GM18868 (cell line): ENCODE results near the gene ARFGEF2.
"Not testable (repeated sequence)": the region's sequence is repeated elsewhere in the genome, so short reads cannot be mapped to it uniquely, and the experiment has no call there.

Experiments
- ATAC-seq: cut with Tn5 transposase; IDR thresholded peaks from one replicate; pipeline ENCODE4 v1.9.1; 2021; ENCODE audit warnings: mild to moderate bottlenecking, moderate library complexity; ENCODE audit not compliant: unreplicated experiment

The ARFGEF2 gene

DNA sequence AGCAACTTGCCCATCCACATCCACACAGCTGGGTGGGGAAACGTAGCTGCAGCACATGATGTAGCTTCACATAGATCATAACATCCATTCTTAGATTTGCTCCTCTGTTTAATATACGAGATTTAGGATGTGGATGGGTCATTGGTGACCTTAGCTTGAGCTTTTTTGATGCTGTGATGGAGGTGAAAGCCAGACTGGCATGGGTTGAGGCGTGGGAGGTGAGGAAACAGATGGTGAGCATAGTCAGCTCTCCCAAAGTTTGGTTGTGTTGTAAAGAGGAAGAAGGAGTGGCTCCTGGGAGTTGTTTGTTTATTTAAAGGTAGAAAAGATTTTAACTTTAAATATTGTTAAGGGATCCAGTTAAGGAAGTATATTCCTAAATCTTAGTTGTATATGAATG is 5.3 kb downstream of the ARFGEF2 start:
- ATAC-seq, result no peak

- ATAC-seq, result no peak
These were observed 7.6 kb downstream of the ARFGEF2 start for GRCh38 chr20:48928832-48929725.

DNA sequence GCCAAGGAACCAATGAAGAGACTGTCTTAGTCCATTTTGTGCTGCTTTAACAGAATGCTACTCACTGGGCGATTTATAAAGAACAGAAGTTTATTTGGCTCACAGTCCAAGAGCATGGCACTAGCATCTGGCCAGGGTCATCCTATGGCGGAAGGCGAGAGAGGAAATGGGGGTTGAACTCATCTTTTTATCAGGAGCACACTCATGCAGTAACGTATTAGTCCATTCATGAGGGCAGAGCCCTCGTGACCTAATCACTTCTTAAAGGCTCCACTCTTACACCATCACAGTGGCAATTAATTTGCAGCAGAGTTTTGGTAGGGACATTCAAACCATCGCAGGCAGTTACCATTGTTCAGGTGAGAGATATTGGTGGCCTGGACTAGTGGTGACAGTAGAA is 8.5 kb downstream of the ARFGEF2 start:
- no peak for ATAC-seq

- ATAC-seq, result no peak
These were observed 9.4 kb downstream of the ARFGEF2 start for GRCh38 chr20:48930878-48931277.

GRCh38 chr20:48931527-48932374 is 10.2 kb downstream of the ARFGEF2 start:
- no peak for ATAC-seq

GRCh38 chr20:48932375-48932941 is 10.9 kb downstream of the ARFGEF2 start:
- ATAC-seq, result no peak

DNA sequence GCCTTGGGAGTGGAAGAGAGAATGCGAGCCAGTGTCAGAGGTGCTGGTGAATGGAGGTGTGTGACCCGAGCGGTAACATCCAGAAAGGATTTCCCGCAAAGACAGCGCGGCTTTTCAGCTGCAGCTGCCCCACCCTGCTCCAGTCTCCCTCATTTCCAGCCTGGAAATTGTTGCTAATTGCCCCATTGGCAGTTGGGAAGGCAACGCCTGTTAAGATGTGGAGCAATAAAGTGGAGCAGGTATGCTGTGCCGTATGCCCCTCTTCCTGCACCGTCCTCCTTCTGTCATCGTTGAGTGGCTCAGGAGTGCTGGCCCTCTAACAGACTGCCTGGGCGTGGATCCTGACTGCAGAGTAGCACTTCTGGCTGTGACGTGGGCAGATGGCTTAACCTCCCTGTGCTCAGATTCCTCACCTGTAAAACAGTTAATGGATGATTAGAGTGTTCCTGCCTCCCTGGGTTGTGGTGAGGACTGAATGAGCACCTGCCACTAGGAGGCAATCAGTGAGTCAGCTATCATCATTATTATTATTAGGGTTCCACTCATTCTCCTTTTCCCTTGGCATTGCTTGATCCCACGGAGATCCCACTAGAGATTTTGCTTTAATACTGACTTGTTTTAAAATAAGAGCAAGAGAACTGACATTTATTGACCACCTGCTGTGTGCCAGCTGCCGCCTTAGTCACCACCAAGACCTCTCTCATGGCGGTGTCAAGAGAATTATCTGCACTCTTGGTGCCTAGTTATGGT is 11.7 kb downstream of the ARFGEF2 start:
- no peak for ATAC-seq

DNA sequence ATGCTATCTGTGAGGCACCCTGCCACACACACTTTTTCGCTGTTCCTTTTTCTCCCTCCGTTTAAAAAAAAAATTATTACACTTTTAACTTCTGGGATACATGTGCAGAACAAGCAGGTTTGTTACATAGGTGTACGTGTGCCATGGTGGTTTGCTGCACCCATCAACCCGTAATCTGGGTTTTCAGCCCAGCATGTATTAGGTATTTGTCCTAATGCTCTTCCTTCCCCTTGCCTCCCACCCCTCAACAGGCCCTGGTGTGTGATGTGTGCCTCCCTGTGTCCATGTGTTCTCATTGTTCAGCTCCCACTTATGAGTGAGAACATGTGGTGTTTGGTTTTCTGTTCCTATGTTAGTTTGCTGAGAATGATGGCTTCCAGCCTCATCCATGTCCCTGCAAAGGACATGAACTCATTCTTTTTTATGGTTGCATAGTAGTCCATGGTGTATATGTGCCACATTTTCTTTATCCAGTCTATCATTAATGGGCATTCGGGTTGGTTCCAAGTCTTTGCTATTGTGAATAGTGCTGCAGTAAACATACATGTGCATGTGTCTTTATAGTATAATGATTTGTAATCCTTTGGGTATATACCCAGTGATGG is 12.9 kb downstream of the ARFGEF2 start:
- ATAC-seq, result not testable (repeated sequence)

- not testable (repeated sequence) for ATAC-seq
These were observed 13.5 kb downstream of the ARFGEF2 start for GRCh38 chr20:48934966-48935365.

DNA sequence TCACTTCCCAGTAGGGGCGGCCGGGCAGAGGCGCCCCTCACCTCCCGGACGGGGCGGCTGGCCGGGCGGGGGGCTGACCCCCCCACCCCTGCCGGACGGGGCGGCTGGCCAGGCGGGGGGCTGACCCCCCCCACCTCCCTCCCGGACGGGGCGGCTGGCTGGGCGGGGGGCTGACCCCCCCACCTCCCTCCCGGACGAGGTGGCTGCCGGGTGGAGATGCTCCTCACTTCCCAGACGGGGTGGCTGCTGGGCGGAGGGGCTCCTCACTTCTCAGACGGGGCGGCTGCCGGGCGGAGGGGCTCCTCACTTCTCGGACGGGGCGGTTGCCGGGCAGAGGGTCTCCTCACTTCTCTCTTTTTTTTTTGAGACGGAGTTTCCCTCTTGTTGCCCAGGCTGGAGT is 14.7 kb downstream of the ARFGEF2 start:
- ATAC-seq, result not testable (repeated sequence)

- no peak for ATAC-seq
These were observed 16.2 kb downstream of the ARFGEF2 start for GRCh38 chr20:48937674-48938073.

- no peak for ATAC-seq
These were observed 17.2 kb downstream of the ARFGEF2 start for GRCh38 chr20:48938670-48939069.

- no peak for ATAC-seq
These were observed 18.7 kb downstream of the ARFGEF2 start for GRCh38 chr20:48940170-48940569.

DNA sequence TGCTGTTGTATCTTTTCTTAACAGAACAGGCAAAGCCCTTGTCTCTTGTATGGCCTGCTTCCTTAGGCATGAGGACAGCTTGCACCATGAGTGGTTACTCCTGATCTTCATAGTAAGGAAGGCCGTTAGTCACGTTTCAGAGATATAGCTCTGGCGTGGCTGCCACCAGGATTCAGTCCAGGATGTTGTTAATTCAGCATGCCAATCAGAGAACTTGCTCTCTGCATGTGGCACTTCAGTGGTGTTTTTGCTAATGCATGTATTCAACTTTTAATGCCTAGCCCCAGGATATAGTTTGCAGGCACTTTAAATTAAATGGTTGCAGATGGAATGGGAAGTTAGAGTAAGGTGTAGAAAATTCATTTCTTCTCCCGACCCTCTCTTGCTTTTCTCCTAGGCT is 20.0 kb downstream of the ARFGEF2 start:
- no peak for ATAC-seq

DNA sequence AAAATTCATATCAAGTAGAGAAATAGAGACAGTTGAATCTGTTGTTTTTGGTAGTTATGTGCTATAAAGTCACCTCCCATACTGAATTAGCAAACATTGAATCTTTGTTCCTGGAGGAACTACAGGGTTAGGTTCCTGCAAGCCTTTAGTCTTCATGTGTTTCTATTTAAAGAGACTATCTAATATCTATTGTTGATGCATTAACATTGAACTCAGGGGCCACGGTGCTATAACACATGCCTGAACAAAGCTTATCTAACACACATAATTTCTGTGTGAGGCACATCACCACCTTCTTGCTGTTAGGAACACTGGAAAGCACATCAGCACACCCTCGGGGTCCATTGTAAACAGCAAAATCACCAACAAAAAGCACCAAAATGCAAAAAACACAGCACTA is 21.2 kb downstream of the ARFGEF2 start:
- no peak for ATAC-seq

GRCh38 chr20:48944663-48945297 is 23.3 kb downstream of the ARFGEF2 start:
- no peak for ATAC-seq

DNA sequence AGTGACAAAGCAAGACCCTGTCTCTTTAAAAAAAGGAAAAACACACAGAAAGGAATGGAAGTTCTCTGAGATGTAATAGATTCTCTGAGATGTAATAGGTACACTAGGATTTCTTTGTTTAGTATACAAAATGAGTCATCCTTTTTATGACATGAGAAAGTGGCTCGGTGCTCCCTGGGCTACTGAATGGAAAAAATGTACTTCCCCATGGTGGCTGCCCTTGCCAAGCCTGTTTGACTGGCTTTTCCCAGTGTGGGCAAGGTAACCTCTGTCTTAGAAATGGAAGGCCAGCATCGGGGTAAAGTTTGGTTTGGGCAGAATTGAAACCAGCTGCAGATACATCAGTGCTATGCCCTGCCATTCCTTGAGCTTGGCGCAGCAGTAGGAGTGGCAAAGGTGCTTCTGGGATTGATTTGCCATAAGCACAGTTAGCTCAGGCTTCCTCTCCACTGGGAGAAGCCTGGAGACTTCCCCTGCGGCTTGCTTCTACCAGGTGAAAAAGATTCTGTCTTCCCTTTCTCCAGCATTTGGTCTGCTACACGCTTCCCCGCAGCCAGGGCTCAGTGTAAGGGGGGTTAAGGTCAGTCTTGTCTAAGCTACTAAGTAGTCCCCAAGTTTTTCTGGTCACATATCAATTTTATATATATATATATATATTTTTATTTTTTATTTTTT is 24.5 kb downstream of the ARFGEF2 start:
- no peak for ATAC-seq

GRCh38 chr20:48948612-48949011 is 27.1 kb downstream of the ARFGEF2 start:
- ATAC-seq, result no peak
